CD4-positive, CD25-positive, alpha-beta regulatory T cell (primary cell): ENCODE data around the gene BABAM2. TPM values are rescaled to one million over a fixed set of nuclear protein-coding genes. Genes with fewer than 3 reads are reported as not detected.

Experiments used
- ATAC-seq, 2 donors: fragments of 150-1000 bp; cut with Tn5 transposase; one replicate each; pipeline ENCODE4 v1.10.0; 2021; ENCODE audit warnings: low read depth in 2 of 2, moderate number of reproducible peaks in 2 of 2, moderate library complexity in 1 of 2
- DNase-seq, 3 donors: peaks; one replicate each; pipeline versions ENCODE4 v3.0.0 to v3.0.0-alpha.2; 2012 to 2022; ENCODE audit warnings: mixed read lengths in 1 of 3
- H3K27ac ChIP-seq: one replicate; pipeline ENCODE4 v1.7.0; 2013; ENCODE audit warnings: mild to moderate bottlenecking, low read length; ENCODE audit not compliant: insufficient read depth, poor library complexity, severe bottlenecking
- H3K27me3 ChIP-seq: one replicate; pipeline ENCODE4 v1.7.0; 2013; ENCODE audit warnings: low read length; ENCODE audit not compliant: control insufficient read depth, insufficient read depth
- H3K36me3 ChIP-seq: one replicate; pipeline ENCODE4 v1.7.0; 2013; ENCODE audit warnings: mild to moderate bottlenecking, low read length, moderate library complexity; ENCODE audit not compliant: control insufficient read depth, insufficient read depth
- H3K4me1 ChIP-seq: 2 replicates; pipeline ENCODE4 v1.7.0; 2013; ENCODE audit warnings: mild to moderate bottlenecking, low read length; ENCODE audit not compliant: insufficient read depth, control insufficient read depth, poor library complexity, severe bottlenecking
- H3K4me3 ChIP-seq: one replicate; pipeline ENCODE4 v1.7.0; 2013; ENCODE audit warnings: low read depth, mild to moderate bottlenecking, low read length, moderate library complexity
- H3K9me3 ChIP-seq, 2 experiments: 1 replicate in 1 of 2; 2 replicates in 1 of 2; pipeline ENCODE4 v1.7.0; 2013; ENCODE audit warnings: low read length in 2 of 2, mild to moderate bottlenecking in 1 of 2, moderate library complexity in 1 of 2; ENCODE audit not compliant: control insufficient read depth in 2 of 2
- H3K27ac Mint-ChIP-seq, 3 donors: one replicate each; pipeline ENCODE4 v1.8.0; 2020 to 2022; ENCODE audit warnings: mild to moderate bottlenecking in 3 of 3, mixed read lengths in 3 of 3, moderate library complexity in 2 of 3
- H3K27me3 Mint-ChIP-seq: one replicate; pipeline ENCODE4 v1.8.0; 2022; ENCODE audit warnings: mild to moderate bottlenecking, mixed read lengths
- H3K36me3 Mint-ChIP-seq: one replicate; pipeline ENCODE4 v1.8.0; 2020; ENCODE audit warnings: mixed read lengths
- H3K4me1 Mint-ChIP-seq, 4 donors: one replicate each; pipeline ENCODE4 v1.8.0; 2020 to 2022; ENCODE audit warnings: mixed read lengths in 4 of 4, mild to moderate bottlenecking in 1 of 4
- H3K4me3 Mint-ChIP-seq, 4 donors: one replicate each; pipeline ENCODE4 v1.8.0; 2020 to 2022; ENCODE audit warnings: mild to moderate bottlenecking in 4 of 4, mixed read lengths in 4 of 4, moderate library complexity in 3 of 4
- H3K9me3 Mint-ChIP-seq, 7 donors: one replicate each; pipeline ENCODE4 v1.8.0; 2020 to 2022; ENCODE audit warnings: mixed read lengths in 7 of 7, mild to moderate bottlenecking in 3 of 7, moderate library complexity in 2 of 7
- polyA plus RNA-seq, 4 donors: library from polyadenylated mRNA; unstranded; fragments of 300-500 nt; fragmentation: Illumina TruSeq; gene quantifications; one replicate each; pipeline ENCODE4 v1.2.3, GENCODE V29; 2021
- total RNA-seq: library from RNA; stranded (reverse); gene quantifications from one replicate; pipeline ENCODE4 v1.2.3, GENCODE V29; 2022

Gene BABAM2
- total and polyA plus RNA-seq, 5 donors from 2014 or later: 42.9 to 70.0 (median 58.5) TPM

DNA sequence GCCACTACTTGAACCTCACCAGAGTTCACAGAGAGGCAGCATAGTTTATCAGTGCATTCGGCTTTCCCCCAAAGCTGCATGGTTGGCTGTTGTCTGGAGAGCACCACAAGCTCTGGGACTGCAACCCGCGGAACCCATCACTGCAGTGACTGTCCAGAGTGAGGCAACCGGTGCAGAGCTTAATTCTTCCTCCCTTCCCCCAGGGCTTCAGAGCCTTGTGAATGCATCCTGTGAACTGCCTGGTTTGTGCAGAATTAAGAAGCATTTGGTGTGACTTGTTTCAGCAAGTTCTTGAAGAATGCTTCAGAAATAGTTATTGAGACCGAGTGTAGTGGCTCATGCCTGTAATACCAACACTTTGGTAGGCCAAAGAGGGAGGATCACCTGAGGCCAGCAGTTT, 402.9 kb downstream of the BABAM2 start:
- no peak for ATAC-seq
- DNase-seq: no peak
- no peaks in the 10 kb centered on the region for H3K9me3 Mint-ChIP-seq
- H3K4me3 Mint-ChIP-seq: no peak overlapping the region
- H3K4me1 Mint-ChIP-seq: peaks cover 0 to 6% (median 5%) of the 10 kb centered on the region in 4 donors
- no peak overlapping the region for H3K27ac Mint-ChIP-seq
- H3K27ac ChIP-seq: no peak overlapping the region
- no peaks in the 10 kb centered on the region for H3K27me3 ChIP-seq
- no peaks in the 10 kb centered on the region for H3K9me3 ChIP-seq
- H3K27me3 Mint-ChIP-seq: no peaks in the 10 kb centered on the region
- H3K36me3 ChIP-seq: no peaks in the 10 kb centered on the region
- H3K4me3 ChIP-seq: no peak overlapping the region
- no peaks in the 10 kb centered on the region for H3K4me1 ChIP-seq
- H3K36me3 Mint-ChIP-seq: peaks cover 27% of the 10 kb centered on the region

DNA sequence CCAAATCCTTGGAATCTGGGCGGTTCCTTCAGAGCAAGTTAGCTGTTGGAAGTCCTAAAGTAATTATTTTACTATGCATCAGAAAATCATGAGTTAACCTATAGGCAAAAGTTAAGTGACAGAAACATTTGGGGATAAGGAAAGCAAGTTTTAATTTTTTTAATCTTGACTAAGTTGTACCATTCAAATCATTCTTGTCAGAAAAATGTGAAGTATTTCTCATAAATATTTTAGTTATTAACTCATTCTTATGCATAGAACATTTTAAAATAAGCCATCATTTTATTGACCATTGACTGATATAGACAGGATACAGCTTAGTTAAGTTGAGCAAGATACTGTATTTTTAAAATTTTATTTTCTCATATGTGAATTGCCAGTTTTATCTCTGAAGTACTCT, 403.9 kb downstream of the BABAM2 start:
- no peak overlapping the region for H3K27ac Mint-ChIP-seq
- H3K4me1 Mint-ChIP-seq: peaks cover 0 to 6% (median 5%) of the 10 kb centered on the region in 4 donors
- no peaks in the 10 kb centered on the region for H3K27me3 Mint-ChIP-seq
- Histone ChIP-seq H3K27ac (no peak overlapping the region), H3K9me3 (no peaks in the 10 kb centered on the region), H3K27me3 (no peaks in the 10 kb centered on the region), H3K36me3 (peaks cover 5% of the 10 kb centered on the region), H3K4me3 (no peak overlapping the region), H3K4me1 (no peaks in the 10 kb centered on the region)
- peaks cover 28% of the 10 kb centered on the region for H3K36me3 Mint-ChIP-seq
- no peak for ATAC-seq
- no peak for DNase-seq
- H3K9me3 Mint-ChIP-seq: no peaks in the 10 kb centered on the region
- H3K4me3 Mint-ChIP-seq: no peak overlapping the region

DNA sequence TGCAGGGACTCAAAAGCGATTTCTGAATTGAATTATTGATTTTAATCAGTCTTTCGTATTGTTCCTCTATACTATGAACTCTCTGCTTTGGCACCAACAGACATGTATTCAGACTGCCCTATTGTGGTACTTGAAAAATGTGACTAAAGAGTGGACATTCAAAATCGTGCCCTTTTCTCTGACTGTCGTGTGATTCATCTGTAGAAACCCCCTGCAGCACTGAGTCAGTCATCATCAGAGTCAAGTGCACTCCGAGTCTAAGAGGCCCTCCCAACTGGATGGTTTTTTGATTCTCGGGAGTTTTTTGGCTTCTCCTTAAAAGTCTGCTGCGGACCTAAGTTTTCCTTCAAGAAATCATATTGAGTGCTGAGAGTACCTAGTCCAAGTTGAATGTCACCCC, 405.7 kb downstream of the BABAM2 start:
- DNase-seq: no peak
- H3K27ac Mint-ChIP-seq: no peak overlapping the region
- H3K27me3 ChIP-seq: no peaks in the 10 kb centered on the region
- no peak for ATAC-seq
- H3K4me1 Mint-ChIP-seq: peaks cover 0 to 6% (median 5%) of the 10 kb centered on the region in 4 donors
- no peak overlapping the region for H3K27ac ChIP-seq
- H3K36me3 ChIP-seq: peaks cover 15% of the 10 kb centered on the region
- no peak overlapping the region for H3K4me3 ChIP-seq
- no peaks in the 10 kb centered on the region for H3K27me3 Mint-ChIP-seq
- no peaks in the 10 kb centered on the region for H3K9me3 ChIP-seq
- H3K9me3 Mint-ChIP-seq: no peaks in the 10 kb centered on the region
- H3K4me1 ChIP-seq: no peaks in the 10 kb centered on the region
- H3K36me3 Mint-ChIP-seq: peaks cover 42% of the 10 kb centered on the region
- H3K4me3 Mint-ChIP-seq: no peak overlapping the region

DNA sequence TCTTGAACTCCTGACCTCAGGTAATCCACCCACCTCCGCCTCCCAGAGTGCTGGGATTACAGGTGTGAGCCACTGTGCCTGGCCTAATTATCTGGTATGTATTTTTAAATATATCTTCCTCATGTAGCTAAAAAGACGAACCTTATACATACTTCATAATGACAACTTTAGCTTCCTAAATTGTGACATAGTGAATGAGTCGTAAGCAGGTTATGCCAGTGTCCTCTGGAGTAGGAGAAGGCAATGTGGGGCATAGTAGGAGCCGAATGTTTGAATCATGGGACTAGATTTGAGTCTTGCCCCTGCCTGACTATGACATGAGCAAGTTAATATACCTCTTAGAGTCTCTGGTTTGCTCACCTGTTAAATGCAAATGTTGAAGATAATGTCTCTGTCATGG, 406.4 kb downstream of the BABAM2 start:
- no peak overlapping the region for H3K4me3 Mint-ChIP-seq
- peaks cover 0 to 6% (median 3%) of the 10 kb centered on the region in 4 donors for H3K4me1 Mint-ChIP-seq
- Histone ChIP-seq H3K36me3 (peaks cover 18% of the 10 kb centered on the region), H3K27me3 (no peaks in the 10 kb centered on the region), H3K27ac (no peak overlapping the region), H3K9me3 (no peaks in the 10 kb centered on the region), H3K4me3 (no peak overlapping the region), H3K4me1 (no peaks in the 10 kb centered on the region)
- H3K9me3 Mint-ChIP-seq: no peaks in the 10 kb centered on the region
- peaks cover 44% of the 10 kb centered on the region for H3K36me3 Mint-ChIP-seq
- DNase-seq (no peak), ATAC-seq (no peak)
- H3K27ac Mint-ChIP-seq: no peak overlapping the region
- H3K27me3 Mint-ChIP-seq: no peaks in the 10 kb centered on the region

DNA sequence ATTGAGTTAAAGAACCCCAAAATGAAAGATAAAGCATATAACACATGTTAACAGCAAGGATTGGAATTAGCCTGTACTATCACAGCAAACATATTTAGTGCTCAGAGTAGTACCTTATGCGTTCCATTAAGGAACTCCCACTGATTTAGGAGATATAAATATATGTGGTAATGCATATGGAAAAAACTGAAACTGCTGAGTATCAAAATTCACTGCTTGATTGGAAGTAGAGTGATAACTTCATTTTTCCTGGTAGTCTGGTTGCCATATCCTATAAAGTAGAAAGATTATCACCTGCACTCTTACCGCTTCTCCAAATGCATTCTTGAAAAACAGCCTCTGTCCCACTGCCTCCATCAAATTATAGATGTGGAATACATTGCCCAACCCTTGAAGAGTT, 407.0 kb downstream of the BABAM2 start:
- Mint-ChIP-seq H3K27ac (peak overlapping the region in 2 of 3 donors; percentile 27 to 41), H3K4me3 (no peak overlapping the region), H3K27me3 (no peaks in the 10 kb centered on the region), H3K36me3 (peaks cover 43% of the 10 kb centered on the region), H3K4me1 (peaks cover 0 to 6% (median 2%) of the 10 kb centered on the region in 4 donors), H3K9me3 (no peaks in the 10 kb centered on the region)
- Histone ChIP-seq H3K36me3 (peaks cover 20% of the 10 kb centered on the region), H3K4me3 (no peak overlapping the region), H3K27me3 (no peaks in the 10 kb centered on the region), H3K4me1 (no peaks in the 10 kb centered on the region), H3K9me3 (no peaks in the 10 kb centered on the region), H3K27ac (no peak overlapping the region)
- ATAC-seq (no peak), DNase-seq (no peak)

DNA sequence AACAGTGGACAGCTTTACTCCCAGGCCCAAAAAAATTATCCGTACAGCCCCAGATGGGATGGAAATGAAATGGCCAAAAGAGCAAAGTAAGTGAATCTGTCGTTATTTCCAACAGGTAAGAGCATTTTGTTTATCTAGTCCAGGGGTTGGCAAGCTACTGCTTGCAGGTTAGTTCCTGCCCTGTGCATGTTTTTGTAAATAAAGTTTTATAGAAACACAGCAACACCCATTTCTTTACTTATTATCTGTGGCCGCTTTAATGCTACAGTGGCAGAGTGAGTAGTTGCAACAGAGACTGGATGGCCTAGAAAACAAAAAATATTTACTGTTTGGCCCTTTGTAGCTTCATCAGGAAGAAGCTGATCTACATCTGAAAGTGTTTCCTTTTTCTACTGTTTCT, 407.9 kb downstream of the BABAM2 start:
- no peak overlapping the region for H3K4me3 ChIP-seq
- peak overlapping the region in 1 of 3 donors; percentile 41 for H3K27ac Mint-ChIP-seq

DNA sequence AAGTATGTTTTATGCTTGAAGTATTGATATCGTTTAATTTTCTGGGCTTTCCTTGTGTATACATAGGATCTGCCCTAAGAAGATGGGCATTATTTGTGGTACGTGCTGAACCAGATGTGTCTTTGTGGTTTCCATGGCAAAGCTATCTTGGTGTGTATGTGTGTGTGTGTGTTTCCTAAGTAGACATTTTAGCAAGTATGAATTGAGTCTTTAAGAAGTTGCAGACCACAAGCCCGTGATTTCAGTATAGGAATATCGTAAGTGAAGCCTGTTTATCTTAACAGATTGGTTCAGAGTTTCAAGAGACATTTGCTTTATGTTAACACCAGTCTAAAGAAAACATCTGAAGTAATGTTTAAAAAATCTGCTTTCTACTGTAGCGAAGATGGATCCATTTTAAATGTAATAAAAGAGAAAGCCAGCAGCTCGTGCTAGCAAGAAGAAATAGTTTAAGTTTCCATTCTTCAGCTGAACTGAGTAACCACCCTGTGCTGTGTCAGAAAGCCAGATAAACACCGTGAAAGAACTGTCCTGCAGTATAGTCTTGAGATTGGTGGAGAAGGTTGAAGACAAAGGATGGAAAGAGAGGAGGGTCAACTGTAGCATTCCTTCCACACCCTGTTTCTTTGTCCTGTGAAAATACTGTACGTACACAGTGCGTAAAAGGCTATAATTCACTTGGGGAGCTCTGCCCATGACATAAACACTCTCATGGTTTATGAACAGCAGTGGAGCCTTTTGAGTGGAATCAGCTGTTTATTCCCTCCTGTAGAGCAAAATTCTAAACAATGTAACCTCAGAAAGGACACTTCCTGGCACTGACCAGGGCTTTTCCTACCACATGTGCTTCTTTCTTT, 410.2 kb downstream of the BABAM2 start:
- DNase-seq (no peak), ATAC-seq (no peak)
- no peaks in the 10 kb centered on the region for H3K4me1 ChIP-seq
- Mint-ChIP-seq H3K27ac (no peak overlapping the region), H3K4me3 (no peak overlapping the region), H3K27me3 (no peaks in the 10 kb centered on the region), H3K36me3 (peaks cover 53% of the 10 kb centered on the region), H3K9me3 (peaks cover 0 to 8% (median 0%) of the 10 kb centered on the region in 7 donors), H3K4me1 (peaks cover 0 to 6% (median 1%) of the 10 kb centered on the region in 4 donors)
- H3K36me3 ChIP-seq: peaks cover 25% of the 10 kb centered on the region
- no peak overlapping the region for H3K27ac ChIP-seq
- H3K9me3 ChIP-seq: peaks cover 7 to 9% of the 10 kb centered on the region in 2 experiments
- H3K4me3 ChIP-seq: no peak overlapping the region
- H3K27me3 ChIP-seq: no peaks in the 10 kb centered on the region

More for the DNA sequence above, 407.9 kb downstream of the BABAM2 start:
- Mint-ChIP-seq H3K4me3 (no peak overlapping the region), H3K9me3 (peaks cover 0 to under 1% (median 0%) of the 10 kb centered on the region in 7 donors), H3K4me1 (peaks cover 0 to 6% (median 2%) of the 10 kb centered on the region in 4 donors), H3K36me3 (peaks cover 49% of the 10 kb centered on the region), H3K27me3 (no peaks in the 10 kb centered on the region)
- Histone ChIP-seq H3K27ac (no peak overlapping the region), H3K9me3 (no peaks in the 10 kb centered on the region), H3K27me3 (no peaks in the 10 kb centered on the region), H3K4me1 (no peaks in the 10 kb centered on the region), H3K36me3 (peaks cover 20% of the 10 kb centered on the region)
- ATAC-seq (no peak), DNase-seq (no peak)

DNA sequence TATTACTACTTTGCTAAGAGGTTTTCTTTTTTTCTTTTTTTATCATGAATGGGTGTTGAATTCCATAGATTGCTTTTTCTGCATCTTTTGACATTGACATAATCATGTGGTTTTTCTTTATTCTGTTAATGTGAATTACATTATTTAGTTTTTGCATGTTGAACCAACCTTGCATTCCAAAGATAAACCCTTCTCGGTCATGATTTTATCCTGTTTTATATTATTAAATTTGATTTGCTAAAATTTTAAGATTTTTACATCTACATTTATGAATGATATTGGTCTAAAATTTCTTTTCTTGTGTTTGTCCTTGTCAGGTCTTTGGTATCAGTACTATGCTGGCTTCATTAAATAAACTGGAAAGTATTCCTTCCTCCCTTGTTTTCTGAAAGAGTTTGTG, 414.7 kb downstream of the BABAM2 start:
- Histone ChIP-seq H3K27me3 (no peaks in the 10 kb centered on the region), H3K4me3 (no peak overlapping the region), H3K4me1 (no peaks in the 10 kb centered on the region), H3K27ac (no peak overlapping the region), H3K9me3 (peaks cover 7 to 9% of the 10 kb centered on the region in 2 experiments), H3K36me3 (peaks cover 16% of the 10 kb centered on the region)
- ATAC-seq (no peak), DNase-seq (no peak)
- H3K9me3 Mint-ChIP-seq: peaks cover 0 to 8% (median 0%) of the 10 kb centered on the region in 7 donors
- peaks cover 41% of the 10 kb centered on the region for H3K36me3 Mint-ChIP-seq
- H3K4me1 Mint-ChIP-seq: peaks cover 0 to 3% (median 0%) of the 10 kb centered on the region in 4 donors
- no peaks in the 10 kb centered on the region for H3K27me3 Mint-ChIP-seq
- H3K4me3 Mint-ChIP-seq: no peak overlapping the region
- no peak overlapping the region for H3K27ac Mint-ChIP-seq
